DND-41 (cell line): Measurements from ENCODE around the gene AR.

Source experiments
- ATAC-seq: fragments of 200-7000 bp; cut with Tn5 transposase; 3 replicates; pipeline ENCODE4 v1.9.1; 2021; ENCODE audit warnings: low read depth; ENCODE audit not compliant: insufficient read depth
- DNase-seq: peaks from one replicate; pipeline ENCODE4 v3.0.0-alpha.2; 2020
- H2AFZ ChIP-seq: 2 replicates; pipeline ENCODE4 v1.6.0; 2012; ENCODE audit warnings: low read depth, low read length
- H3K27ac ChIP-seq: 2 replicates; pipeline ENCODE4 v1.5.1; 2012; ENCODE audit warnings: low read length, inconsistent platforms
- H3K27me3 ChIP-seq: fragments of 200-600 bp; sonication (generic); 2 replicates; pipeline ENCODE4 v1.6.0; 2012; ENCODE audit warnings: low read length, mild to moderate bottlenecking, inconsistent platforms; ENCODE audit not compliant: insufficient read depth, poor library complexity
- H3K36me3 ChIP-seq: 2 replicates; pipeline ENCODE4 v1.5.1; 2012; ENCODE audit warnings: low read length, inconsistent platforms; ENCODE audit not compliant: insufficient read depth
- H3K4me1 ChIP-seq: 2 replicates; pipeline ENCODE4 v1.5.1; 2012; ENCODE audit warnings: mild to moderate bottlenecking, low read length; ENCODE audit not compliant: insufficient read depth
- H3K4me2 ChIP-seq: 2 replicates; pipeline ENCODE4 v1.6.0; 2012; ENCODE audit warnings: mild to moderate bottlenecking, moderate library complexity, low read length, inconsistent platforms; ENCODE audit not compliant: insufficient read depth
- H3K4me3 ChIP-seq, 2 experiments: fragments of 200-600 bp in 1 of 2; shearing (Covaris generic) in 1 of 2; 2 replicates each; pipeline ENCODE4 v1.5.1; 2012 to 2016; ENCODE audit warnings: inconsistent platforms in 2 of 2, low read length in 2 of 2, mild to moderate bottlenecking in 2 of 2, low read depth in 1 of 2, moderate library complexity in 1 of 2
- H3K79me2 ChIP-seq: 2 replicates; pipeline ENCODE4 v1.6.0; 2012; ENCODE audit warnings: low read length, inconsistent platforms; ENCODE audit not compliant: insufficient read depth
- H3K9ac ChIP-seq: 2 replicates; pipeline ENCODE4 v1.6.0; 2012; ENCODE audit warnings: low read depth, mild to moderate bottlenecking, inconsistent platforms, low read length, moderate library complexity
- H3K9me3 ChIP-seq: 2 replicates; pipeline ENCODE4 v1.5.1; 2012; ENCODE audit warnings: low read length, moderate library complexity, mild to moderate bottlenecking, inconsistent platforms; ENCODE audit not compliant: insufficient read depth, severe bottlenecking
- H4K20me1 ChIP-seq: 2 replicates; pipeline ENCODE4 v1.6.0; 2012; ENCODE audit warnings: low read length; ENCODE audit not compliant: insufficient read depth
- EZH2 ChIP-seq: IDR thresholded peaks from 3 replicates; pipeline ENCODE4 v1.6.1; 2012; ENCODE audit warnings: borderline replicate concordance, low read depth, mild to moderate bottlenecking, moderate library complexity, low read length, inconsistent platforms; ENCODE audit not compliant: severe bottlenecking
- TF ChIP-seq, protein P1 (sequence below): IDR thresholded peaks from 2 replicates; pipeline ENCODE4 v1.5.1; 2012; ENCODE audit warnings: borderline replicate concordance, low read length, moderate library complexity, mild to moderate bottlenecking; ENCODE audit not compliant: poor library complexity, severe bottlenecking; ENCODE audit errors: extremely low read depth

AR gene

DNA sequence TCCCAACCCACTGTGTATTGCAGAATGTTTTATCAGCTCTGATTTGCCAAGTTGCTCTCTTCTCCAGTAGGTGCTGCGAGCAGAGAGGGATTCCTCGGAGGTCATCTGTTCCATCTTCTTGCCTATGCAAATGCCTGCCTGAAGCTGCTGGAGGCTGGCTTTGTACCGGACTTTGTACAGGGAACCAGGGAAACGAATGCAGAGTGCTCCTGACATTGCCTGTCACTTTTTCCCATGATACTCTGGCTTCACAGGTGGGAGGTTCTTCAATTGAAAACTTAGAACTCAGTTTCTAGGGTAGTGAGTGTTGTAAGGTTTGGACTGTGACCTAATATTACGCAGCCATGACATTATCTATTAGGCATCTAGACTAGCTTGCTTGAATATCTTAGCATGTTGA is 24.9 kb downstream of the AR start:
- no peaks in the 10 kb centered on the region for H3K36me3 ChIP-seq
- no peak overlapping the region for H3K4me2 ChIP-seq
- H3K79me2 ChIP-seq: no peaks in the 10 kb centered on the region
- DNase-seq (no peak), ATAC-seq (no peak)
- no peak overlapping the region for H2AFZ ChIP-seq
- no peak overlapping the region for H3K27ac ChIP-seq
- no peaks in the 10 kb centered on the region for H4K20me1 ChIP-seq
- H3K4me3 ChIP-seq: no peak overlapping the region
- no peaks in the 10 kb centered on the region for H3K27me3 ChIP-seq
- no peaks in the 10 kb centered on the region for H3K4me1 ChIP-seq
- no peak overlapping the region for H3K9ac ChIP-seq
- no peaks in the 10 kb centered on the region for H3K9me3 ChIP-seq
- no peak for TF ChIP-seq EZH2
- TF ChIP-seq, protein P1, sequence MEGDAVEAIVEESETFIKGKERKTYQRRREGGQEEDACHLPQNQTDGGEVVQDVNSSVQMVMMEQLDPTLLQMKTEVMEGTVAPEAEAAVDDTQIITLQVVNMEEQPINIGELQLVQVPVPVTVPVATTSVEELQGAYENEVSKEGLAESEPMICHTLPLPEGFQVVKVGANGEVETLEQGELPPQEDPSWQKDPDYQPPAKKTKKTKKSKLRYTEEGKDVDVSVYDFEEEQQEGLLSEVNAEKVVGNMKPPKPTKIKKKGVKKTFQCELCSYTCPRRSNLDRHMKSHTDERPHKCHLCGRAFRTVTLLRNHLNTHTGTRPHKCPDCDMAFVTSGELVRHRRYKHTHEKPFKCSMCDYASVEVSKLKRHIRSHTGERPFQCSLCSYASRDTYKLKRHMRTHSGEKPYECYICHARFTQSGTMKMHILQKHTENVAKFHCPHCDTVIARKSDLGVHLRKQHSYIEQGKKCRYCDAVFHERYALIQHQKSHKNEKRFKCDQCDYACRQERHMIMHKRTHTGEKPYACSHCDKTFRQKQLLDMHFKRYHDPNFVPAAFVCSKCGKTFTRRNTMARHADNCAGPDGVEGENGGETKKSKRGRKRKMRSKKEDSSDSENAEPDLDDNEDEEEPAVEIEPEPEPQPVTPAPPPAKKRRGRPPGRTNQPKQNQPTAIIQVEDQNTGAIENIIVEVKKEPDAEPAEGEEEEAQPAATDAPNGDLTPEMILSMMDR: no peak

DNA sequence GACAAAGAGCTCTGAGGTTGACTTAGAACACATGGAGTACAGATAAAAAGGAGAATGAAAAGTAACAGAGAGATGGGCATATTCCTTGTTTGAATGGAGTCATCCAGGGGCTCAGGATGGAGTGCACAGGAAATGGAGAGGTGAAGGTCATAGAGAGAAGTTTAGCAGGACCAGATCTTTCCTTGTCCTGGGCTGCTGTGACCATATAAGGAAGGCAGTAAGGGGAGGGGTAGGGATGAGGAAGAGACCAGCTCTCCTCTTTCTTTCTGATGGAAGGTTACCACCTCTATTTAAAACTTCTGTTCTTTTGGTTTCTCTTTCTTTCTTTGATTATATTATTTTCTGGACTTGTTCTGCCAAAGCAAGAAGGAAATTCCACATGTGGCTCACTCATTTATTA is 27.0 kb downstream of the AR start:
- no peak for DNase-seq
- Histone ChIP-seq H3K9me3 (no peaks in the 10 kb centered on the region), H3K4me3 (no peak overlapping the region), H3K4me1 (no peaks in the 10 kb centered on the region), H3K27ac (no peak overlapping the region), H3K79me2 (no peaks in the 10 kb centered on the region), H3K27me3 (no peaks in the 10 kb centered on the region), H2AFZ (no peak overlapping the region), H3K9ac (no peak overlapping the region), H4K20me1 (no peaks in the 10 kb centered on the region), H3K4me2 (no peak overlapping the region), H3K36me3 (no peaks in the 10 kb centered on the region)
- ATAC-seq: no peak
- TF ChIP-seq, protein P1: no peak
- TF ChIP-seq EZH2: no peak

DNA sequence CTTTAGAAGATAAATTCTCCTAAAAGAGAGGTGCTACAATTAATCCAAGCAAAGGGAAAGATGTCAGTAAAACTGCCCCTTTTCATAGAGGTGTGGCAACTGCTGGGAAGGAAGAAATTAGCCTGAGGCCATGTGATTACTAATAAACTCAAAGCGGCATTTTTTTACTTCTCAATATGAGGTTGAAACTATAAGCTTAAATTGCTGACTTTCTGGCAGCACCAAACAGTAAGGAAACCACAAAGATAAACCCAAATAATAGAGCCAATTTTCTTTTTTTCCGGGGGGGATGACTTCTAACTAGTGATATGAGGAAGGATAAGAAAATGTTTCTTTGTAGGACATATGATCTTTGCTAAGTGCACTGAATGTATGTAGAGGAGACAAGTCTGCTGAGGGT is 30.9 kb downstream of the AR start:
- H3K4me2 ChIP-seq: no peak overlapping the region
- TF ChIP-seq, protein P1: no peak
- TF ChIP-seq EZH2: no peak

DNA sequence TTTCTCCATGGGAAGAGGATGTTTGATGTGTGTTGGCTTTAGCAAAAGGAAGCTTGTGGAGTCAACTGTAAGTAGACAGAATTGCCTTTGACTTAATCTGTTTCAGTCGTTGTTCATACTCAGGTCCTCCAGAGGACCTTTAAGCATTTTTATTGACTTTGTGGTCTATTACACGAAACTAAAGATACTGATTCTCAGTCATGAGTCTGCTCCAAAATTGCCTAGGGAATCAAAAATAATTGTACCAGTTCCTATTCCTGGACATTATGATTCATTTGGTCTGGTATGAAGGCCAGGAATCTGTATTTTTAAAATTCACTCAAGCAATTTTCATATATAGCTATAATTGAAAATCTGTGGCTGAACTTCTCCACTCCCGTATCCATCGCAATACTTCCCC is 38.6 kb downstream of the AR start:
- Histone ChIP-seq H3K79me2 (no peaks in the 10 kb centered on the region), H3K27ac (no peak overlapping the region), H2AFZ (no peak overlapping the region), H3K4me1 (no peaks in the 10 kb centered on the region), H3K36me3 (no peaks in the 10 kb centered on the region), H3K4me2 (no peak overlapping the region), H4K20me1 (no peaks in the 10 kb centered on the region), H3K9me3 (no peaks in the 10 kb centered on the region), H3K9ac (no peak overlapping the region), H3K27me3 (no peaks in the 10 kb centered on the region), H3K4me3 (no peak overlapping the region)
- ATAC-seq (no peak), DNase-seq (no peak)
- TF ChIP-seq, protein P1: no peak
- no peak for TF ChIP-seq EZH2

More for the DNA sequence above, 30.9 kb downstream of the AR start:
- Histone ChIP-seq H4K20me1 (no peaks in the 10 kb centered on the region), H3K36me3 (no peaks in the 10 kb centered on the region), H3K79me2 (no peaks in the 10 kb centered on the region), H3K27ac (no peak overlapping the region), H3K4me3 (no peak overlapping the region), H3K9ac (no peak overlapping the region), H2AFZ (no peak overlapping the region), H3K4me1 (no peaks in the 10 kb centered on the region), H3K9me3 (no peaks in the 10 kb centered on the region), H3K27me3 (no peaks in the 10 kb centered on the region)
- ATAC-seq (no peak), DNase-seq (no peak)
